ENCODE results near the gene OVCA2. TPM values are rescaled to one million over a fixed set of nuclear protein-coding genes. Genes with fewer than 3 reads are reported as not detected.
A peak's percentile ranks its signal among the peaks of the same experiment; 100 is the strongest.

The OVCA2 gene
- total RNA-seq, 1 donor from 2014 or later, result 32.7 TPM

- no peak overlapping the region for H3K27ac Mint-ChIP-seq (ENCODE audit: unreplicated experiment)
- TF ChIP-seq CTCF (IDR thresholded peaks at IDR 0.05; ENCODE audit: unreplicated experiment), result no peak
- H3K27me3 Mint-ChIP-seq (ENCODE audit: unreplicated experiment), result peaks cover 12% of the 10 kb centered on the region
- H3K4me1 Mint-ChIP-seq (ENCODE audit: unreplicated experiment), result peaks cover 56% of the 10 kb centered on the region
- peaks cover 32% of the 10 kb centered on the region for H3K36me3 Mint-ChIP-seq (ENCODE audit: low read depth, unreplicated experiment)
- no peak overlapping the region for H3K4me3 Mint-ChIP-seq (ENCODE audit: unreplicated experiment)
- no peaks in the 10 kb centered on the region for H3K9me3 Mint-ChIP-seq (ENCODE audit: unreplicated experiment)
- no peak for DNase-seq (ENCODE audit: low spot score)
These were observed 26.8 kb downstream of the OVCA2 start for GRCh38 chr17:2068519-2069051.

- H3K9me3 Mint-ChIP-seq (ENCODE audit: unreplicated experiment), result no peaks in the 10 kb centered on the region
- peaks cover 18% of the 10 kb centered on the region for H3K36me3 Mint-ChIP-seq (ENCODE audit: low read depth, unreplicated experiment)
- DNase-seq (ENCODE audit: low spot score), result no peak
- H3K4me3 Mint-ChIP-seq (ENCODE audit: unreplicated experiment), result no peak overlapping the region
- TF ChIP-seq CTCF (IDR thresholded peaks at IDR 0.05; ENCODE audit: unreplicated experiment), result no peak
- H3K27me3 Mint-ChIP-seq (ENCODE audit: unreplicated experiment), result peaks cover 5% of the 10 kb centered on the region
- H3K27ac Mint-ChIP-seq (ENCODE audit: unreplicated experiment), result no peak overlapping the region
- peaks cover 42% of the 10 kb centered on the region for H3K4me1 Mint-ChIP-seq (ENCODE audit: unreplicated experiment)
These were observed 28.6 kb downstream of the OVCA2 start for GRCh38 chr17:2070241-2071023.

- TF ChIP-seq CTCF (IDR thresholded peaks at IDR 0.05; ENCODE audit: unreplicated experiment), result no peak
- Mint-ChIP-seq H3K27ac (ENCODE audit: unreplicated experiment) (no peak overlapping the region), H3K4me1 (ENCODE audit: unreplicated experiment) (peaks cover 38% of the 10 kb centered on the region), H3K27me3 (ENCODE audit: unreplicated experiment) (peaks cover 5% of the 10 kb centered on the region), H3K9me3 (ENCODE audit: unreplicated experiment) (no peaks in the 10 kb centered on the region), H3K4me3 (ENCODE audit: unreplicated experiment) (no peak overlapping the region), H3K36me3 (ENCODE audit: low read depth, unreplicated experiment) (peaks cover 15% of the 10 kb centered on the region)
- DNase-seq (ENCODE audit: low spot score), result no peak
These were observed 29.2 kb downstream of the OVCA2 start for GRCh38 chr17:2071024-2071385.

- H3K4me3 Mint-ChIP-seq (ENCODE audit: unreplicated experiment), result no peak overlapping the region
- DNase-seq (ENCODE audit: low spot score), result no peak
- peaks cover 5% of the 10 kb centered on the region for H3K27me3 Mint-ChIP-seq (ENCODE audit: unreplicated experiment)
- H3K4me1 Mint-ChIP-seq (ENCODE audit: unreplicated experiment), result peaks cover 31% of the 10 kb centered on the region
- TF ChIP-seq CTCF (IDR thresholded peaks at IDR 0.05; ENCODE audit: unreplicated experiment), result no peak
- no peaks in the 10 kb centered on the region for H3K9me3 Mint-ChIP-seq (ENCODE audit: unreplicated experiment)
- peaks cover 11% of the 10 kb centered on the region for H3K36me3 Mint-ChIP-seq (ENCODE audit: low read depth, unreplicated experiment)
- peak overlapping the region; percentile 21 for H3K27ac Mint-ChIP-seq (ENCODE audit: unreplicated experiment)
These were observed 29.8 kb downstream of the OVCA2 start for GRCh38 chr17:2071455-2072281.
